GM19035 (cell line): ENCODE data around the gene SRGAP3.

Experiments
- ATAC-seq: cut with Tn5 transposase; IDR thresholded peaks from one replicate; pipeline ENCODE4 v1.9.1; 2021; ENCODE audit not compliant: unreplicated experiment

Gene SRGAP3

GRCh38 chr3:9066775-9067174 lies 182.7 kb downstream of the SRGAP3 start:
- no peak for ATAC-seq

GRCh38 chr3:9066141-9066540 lies 183.3 kb downstream of the SRGAP3 start:
- ATAC-seq = no peak

GRCh38 chr3:9064850-9065249 lies 184.6 kb downstream of the SRGAP3 start:
- no peak for ATAC-seq

- no peak for ATAC-seq
These were observed 185.2 kb downstream of the SRGAP3 start for GRCh38 chr3:9064251-9064650.

GRCh38 chr3:9062570-9062969 lies 186.9 kb downstream of the SRGAP3 start:
- no peak for ATAC-seq

GRCh38 chr3:9061634-9062033 lies 187.8 kb downstream of the SRGAP3 start:
- no peak for ATAC-seq

- ATAC-seq = no peak
These were observed 189.7 kb downstream of the SRGAP3 start for GRCh38 chr3:9059489-9060400.

DNA sequence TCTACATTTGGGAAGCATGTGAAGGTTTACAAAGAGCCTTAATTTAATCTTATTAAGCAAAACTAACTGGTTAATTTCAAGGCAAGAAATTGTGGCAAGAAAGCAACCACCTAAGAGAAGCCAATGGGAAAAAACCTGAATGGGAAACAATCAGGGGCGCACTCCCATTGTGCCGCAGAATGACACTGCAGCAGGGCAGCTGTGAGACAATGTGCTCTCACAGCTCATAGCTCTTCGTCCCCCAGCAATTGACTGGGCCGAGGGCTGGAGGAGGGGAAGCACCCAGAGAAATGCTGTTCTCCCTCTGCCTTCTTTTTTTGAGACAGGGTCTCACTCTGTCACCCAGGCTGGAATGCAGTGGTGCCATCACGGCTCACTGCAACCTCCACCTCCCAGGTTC lies 192.9 kb downstream of the SRGAP3 start:
- ATAC-seq = no peak

DNA sequence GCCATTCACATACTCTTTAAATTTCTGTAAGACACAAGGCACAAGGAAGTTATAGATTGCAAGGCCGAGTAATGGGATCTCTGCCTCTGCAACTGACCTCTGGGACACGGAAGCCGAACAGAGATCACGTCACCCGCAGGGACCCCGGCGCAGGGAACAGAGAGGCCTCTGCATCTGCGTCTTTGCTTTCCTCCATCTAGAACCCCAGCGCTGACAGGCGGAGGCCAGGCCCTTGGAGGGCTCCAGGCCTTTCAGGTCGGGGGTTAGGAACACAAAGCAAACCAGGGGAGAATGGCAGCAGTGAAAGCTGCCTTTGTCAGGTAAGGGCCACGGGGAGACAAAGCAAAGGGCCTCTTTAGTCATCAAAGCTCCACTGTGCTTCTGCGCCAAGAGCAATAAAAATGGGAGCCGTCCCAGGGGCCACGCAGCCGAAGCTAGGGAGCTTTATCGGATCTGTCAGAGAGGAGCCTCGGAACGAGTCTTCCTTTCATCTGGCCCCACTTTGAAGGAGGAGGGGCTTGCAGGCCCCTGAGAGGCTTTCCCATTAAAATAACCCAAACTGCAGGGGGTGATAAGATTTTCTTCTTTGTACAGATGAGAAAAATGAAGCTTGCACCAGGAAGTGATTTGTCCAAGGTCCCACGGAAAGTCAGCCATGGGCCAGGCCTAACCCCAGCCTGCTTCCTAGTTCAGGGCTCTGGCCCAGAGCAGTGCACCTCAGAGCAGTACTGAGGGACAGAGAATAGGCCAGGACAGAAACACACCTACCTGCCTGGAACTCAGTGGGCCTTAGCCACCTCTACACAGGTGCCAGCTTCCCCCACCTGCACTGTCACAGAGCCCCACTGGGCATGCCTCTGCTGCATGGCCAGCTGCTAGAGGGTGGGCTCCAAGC lies 201.7 kb downstream of the SRGAP3 start:
- no peak for ATAC-seq

GRCh38 chr3:9045371-9045770 lies 204.1 kb downstream of the SRGAP3 start:
- no peak for ATAC-seq

DNA sequence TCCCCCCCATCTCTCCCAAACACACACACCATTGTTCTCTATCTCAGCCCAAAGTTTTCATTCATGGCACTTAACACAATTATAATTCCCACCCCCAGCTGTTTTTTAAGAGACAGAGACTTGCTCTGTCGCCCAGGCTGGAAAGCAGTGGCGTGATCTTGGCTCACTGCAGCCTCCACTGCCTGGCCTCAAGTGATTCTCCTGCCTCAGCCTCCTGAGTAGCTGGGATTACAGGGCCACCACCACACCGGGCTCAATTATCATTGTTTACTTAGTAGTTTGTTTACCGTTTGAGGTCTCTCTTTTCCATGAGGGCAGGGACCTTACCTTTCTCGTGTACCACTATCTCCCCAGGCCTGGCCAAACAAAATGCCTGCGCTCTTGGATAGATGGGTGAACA lies 206.4 kb downstream of the SRGAP3 start:
- no peak for ATAC-seq

GRCh38 chr3:9041626-9042025 lies 207.8 kb downstream of the SRGAP3 start:
- ATAC-seq = no peak

DNA sequence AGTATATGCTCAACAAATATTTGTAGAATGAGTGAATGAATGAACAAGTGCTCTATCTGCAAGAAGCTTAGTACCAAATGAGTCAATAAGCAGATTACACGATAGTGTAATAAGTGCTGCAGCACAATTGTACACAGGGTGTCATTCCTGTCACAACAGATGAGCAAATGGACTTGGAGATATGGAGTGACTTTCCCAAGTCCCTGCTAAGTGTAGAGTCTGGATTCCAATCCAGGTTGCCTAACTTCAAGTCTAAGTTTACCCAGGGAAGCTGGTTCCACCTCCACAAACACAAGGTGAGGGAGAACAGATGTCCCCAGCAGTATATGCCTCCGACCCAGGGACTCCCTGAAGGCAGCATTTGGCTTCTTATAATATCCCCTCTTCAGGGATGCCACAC lies 208.4 kb downstream of the SRGAP3 start:
- no peak for ATAC-seq

- no peak for ATAC-seq
These were observed 212.2 kb downstream of the SRGAP3 start for GRCh38 chr3:9037144-9037711.

DNA sequence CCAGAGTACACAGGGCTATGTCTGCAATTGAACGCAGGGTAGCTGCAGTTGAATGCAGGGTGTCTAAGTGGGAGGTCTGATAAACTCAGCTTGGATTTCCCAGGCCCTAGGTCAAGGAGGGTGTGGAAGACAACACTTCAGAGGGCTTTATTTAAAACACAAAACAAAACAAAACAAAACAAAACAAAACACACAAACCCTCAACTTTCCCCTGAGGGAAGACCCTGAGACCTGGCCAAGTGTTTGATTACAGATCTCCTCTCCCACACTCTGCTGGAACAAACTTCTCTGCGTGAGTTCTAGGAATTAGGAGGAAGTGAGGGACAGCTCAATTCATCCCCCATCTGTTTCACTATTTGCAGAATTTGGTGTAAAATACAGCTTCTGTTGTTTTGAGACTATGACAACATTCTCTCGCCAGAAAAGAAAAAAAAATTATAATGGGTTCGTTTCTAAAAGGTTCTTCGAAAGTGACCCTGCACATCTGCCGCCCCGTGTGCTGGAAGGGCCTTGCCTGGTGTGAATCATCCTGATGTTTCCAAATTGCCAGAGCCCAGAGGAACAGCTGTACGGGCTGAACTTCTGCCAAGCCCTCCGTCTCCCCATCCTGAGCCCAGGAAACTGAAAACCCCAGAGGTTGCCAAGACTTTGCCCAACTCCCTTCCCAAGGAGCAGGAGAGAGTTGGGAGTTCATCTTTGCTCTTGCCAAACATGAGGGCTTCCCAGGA lies 212.9 kb downstream of the SRGAP3 start:
- ATAC-seq = no peak

DNA sequence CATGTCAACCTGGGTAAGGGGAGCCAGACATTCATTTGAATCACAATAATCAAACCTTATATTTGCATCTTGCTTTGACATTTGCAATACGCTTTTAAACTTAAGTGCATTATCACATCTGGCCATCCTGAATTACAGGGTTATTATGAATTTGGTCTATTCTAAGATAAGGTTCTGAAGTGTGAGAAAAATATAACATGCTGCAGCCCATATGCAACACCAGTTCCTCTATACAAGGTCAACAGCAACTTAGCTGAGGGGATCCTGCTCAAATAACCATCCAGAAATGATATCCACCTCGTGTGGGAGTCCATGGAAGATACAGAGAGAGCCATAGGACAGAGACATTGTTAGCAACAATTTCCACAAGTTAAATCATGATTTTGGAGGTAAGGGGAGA lies 213.5 kb downstream of the SRGAP3 start:
- no peak for ATAC-seq

DNA sequence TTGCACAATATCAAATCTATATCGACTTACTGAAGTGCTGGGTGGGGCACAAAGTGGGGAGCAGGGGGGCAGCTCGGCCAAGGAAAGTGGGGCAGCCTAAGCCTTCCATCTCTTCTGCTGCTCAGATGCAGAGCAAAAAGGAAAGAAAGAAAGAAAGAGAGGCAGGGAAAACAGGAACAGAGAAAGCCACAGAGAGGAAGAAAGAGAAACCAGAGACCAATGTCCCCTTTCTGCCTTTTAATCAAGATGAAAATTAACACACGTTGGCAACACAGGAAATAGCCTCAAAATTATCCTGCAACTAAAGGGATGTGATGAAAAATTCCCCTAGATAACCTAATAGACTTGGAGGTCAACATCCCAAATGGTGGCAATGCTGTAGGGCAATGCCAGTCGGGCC lies 214.0 kb downstream of the SRGAP3 start:
- no peak for ATAC-seq

DNA sequence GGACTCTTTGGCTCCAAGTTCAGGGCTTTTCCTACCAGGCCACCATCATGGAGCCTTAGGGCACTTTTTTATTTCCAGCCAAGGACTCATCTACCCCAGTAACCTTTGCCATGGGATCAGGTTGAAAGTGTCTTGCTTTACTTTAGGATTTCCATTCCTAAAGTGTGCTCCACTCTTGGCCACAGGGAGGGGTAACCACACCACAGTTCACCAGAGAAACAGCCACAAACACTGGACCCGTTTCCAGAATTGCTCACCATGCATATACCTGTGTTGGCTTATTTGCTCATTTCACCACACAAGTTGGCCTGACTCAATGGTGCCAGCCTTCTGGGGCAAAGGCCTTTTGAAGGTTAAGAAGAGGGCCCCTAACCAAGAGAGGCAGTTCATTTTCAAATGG lies 215.6 kb downstream of the SRGAP3 start:
- no peak for ATAC-seq

DNA sequence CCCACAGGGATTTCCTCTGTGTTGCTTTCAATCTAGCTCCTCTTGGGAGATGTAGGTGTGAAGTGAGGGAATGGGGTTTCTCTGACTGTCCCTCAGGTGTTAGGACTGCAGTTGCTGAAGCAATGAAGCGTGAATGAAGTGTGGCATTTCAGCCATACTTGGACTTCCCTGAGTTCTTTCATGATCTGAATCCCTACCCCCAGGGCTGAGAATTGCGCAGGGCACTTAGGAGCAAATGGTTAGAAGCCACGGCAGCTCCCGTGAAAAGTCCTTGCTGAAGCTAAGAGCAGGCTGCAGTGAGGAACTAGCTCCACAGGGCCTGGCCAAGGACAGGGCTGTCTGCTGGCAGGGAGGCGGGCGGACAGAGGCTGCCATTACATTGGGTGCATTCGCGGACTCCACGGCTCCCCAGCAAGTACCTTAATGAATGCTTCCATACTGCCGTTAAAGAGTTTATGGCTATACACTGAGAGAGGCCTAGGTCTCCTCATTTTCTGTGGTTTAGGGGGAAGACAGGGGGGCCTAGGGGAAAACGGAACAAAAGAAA lies 217.1 kb downstream of the SRGAP3 start:
- ATAC-seq = no peak

- ATAC-seq = no peak
These were observed 219.4 kb downstream of the SRGAP3 start for GRCh38 chr3:9030034-9030433.

DNA sequence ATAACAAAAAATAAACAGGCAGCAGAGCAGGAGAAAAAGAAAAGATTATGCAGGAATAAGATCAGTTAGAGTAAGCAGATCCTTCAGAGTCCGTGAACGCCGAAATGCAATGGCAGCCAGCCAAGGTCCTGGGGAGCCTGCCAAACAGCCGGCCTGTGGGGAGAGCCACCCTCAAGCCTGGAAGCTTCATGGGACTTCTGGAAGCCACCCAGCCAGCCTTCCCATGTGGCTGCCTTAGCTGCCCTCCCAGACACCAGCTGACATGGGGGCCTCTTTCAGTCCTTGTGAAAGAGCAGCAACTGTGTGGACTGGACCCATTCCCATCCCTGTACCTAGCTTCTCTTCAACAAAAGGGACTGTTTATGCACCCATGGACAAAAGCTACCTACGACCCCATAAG lies 221.3 kb downstream of the SRGAP3 start:
- no peak for ATAC-seq
